ENCODE measurements around the gene SNX7. TPM values are rescaled to one million over a fixed set of nuclear protein-coding genes. Genes with fewer than 3 reads are reported as not detected.
A peak's percentile ranks its signal among the peaks of the same experiment; 100 is the strongest.

SNX7 gene
- total RNA-seq, 2 donors from 2014 or later = 8.6 to 16.1 TPM

- H3K9me3 ChIP-seq = no peaks in the 10 kb centered on the region
- TF ChIP-seq POLR2A (IDR thresholded peaks at IDR 0.05) (no peak), CTCF (IDR thresholded peaks at IDR 0.05) (no peak)
- no peaks in the 10 kb centered on the region for H3K27me3 ChIP-seq
- no peak overlapping the region for H3K4me3 ChIP-seq
- WGBS, 2 donors = 95 to 96% methylated on average over 5 of the region's 5 CpGs
- ATAC-seq (no peak), DNase-seq (no peak)
- H3K36me3 ChIP-seq (replicated peaks in 1 of 2; ENCODE audit: insufficient read depth in 1 of 2, low read depth in 2 of 2) = no peaks in the 10 kb centered on the region
- intact Hi-C loops (cut with DNase I) = no loop called here
- H3K4me1 ChIP-seq = no peaks in the 10 kb centered on the region
- no peak overlapping the region for H3K27ac ChIP-seq
These were observed 13.8 kb downstream of the SNX7 start for GRCh38 chr1:98675282-98675681.

- no peak overlapping the region for H3K27ac ChIP-seq
- H3K4me1 ChIP-seq = no peaks in the 10 kb centered on the region
- H3K36me3 ChIP-seq (replicated peaks in 1 of 2; ENCODE audit: insufficient read depth in 1 of 2, low read depth in 2 of 2) = no peaks in the 10 kb centered on the region
- ATAC-seq (peak; percentile 71), DNase-seq (peak in 1 of 4 donors; percentile 39)
- no peak overlapping the region for H3K4me3 ChIP-seq
- 53 to 57% methylated on average over 4 of the region's 4 CpGs for WGBS, 2 donors
- intact Hi-C loops (cut with DNase I) = no loop called here
- TF ChIP-seq CTCF (IDR thresholded peaks at IDR 0.05) = no peak
- no peak for TF ChIP-seq POLR2A (IDR thresholded peaks at IDR 0.05)
- H3K27me3 ChIP-seq = no peaks in the 10 kb centered on the region
- H3K9me3 ChIP-seq = no peaks in the 10 kb centered on the region
These were observed 15.8 kb downstream of the SNX7 start for GRCh38 chr1:98677288-98677687.

GRCh38 chr1:98681812-98682211 is 20.3 kb downstream of the SNX7 start:
- no peak overlapping the region for H3K4me3 ChIP-seq
- no peaks in the 10 kb centered on the region for H3K27me3 ChIP-seq
- WGBS, 2 donors = 95% methylated on average over 3 of the region's 3 CpGs
- intact Hi-C loops (cut with DNase I) = no loop called here
- H3K27ac ChIP-seq = no peak overlapping the region
- no peaks in the 10 kb centered on the region for H3K9me3 ChIP-seq
- no peak for TF ChIP-seq CTCF (IDR thresholded peaks at IDR 0.05)
- TF ChIP-seq POLR2A (IDR thresholded peaks at IDR 0.05) = no peak
- no peaks in the 10 kb centered on the region for H3K4me1 ChIP-seq
- DNase-seq (no peak), ATAC-seq (no peak)
- H3K36me3 ChIP-seq (replicated peaks in 1 of 2; ENCODE audit: insufficient read depth in 1 of 2, low read depth in 2 of 2) = peaks cover 0 to 4% of the 10 kb centered on the region in 2 donors

- H3K4me3 ChIP-seq = no peak overlapping the region
- H3K9me3 ChIP-seq = no peaks in the 10 kb centered on the region
- intact Hi-C loops (cut with DNase I) = no loop called here
- ATAC-seq (no peak), DNase-seq (no peak)
- 91 to 95% methylated on average over 2 of the region's 2 CpGs for WGBS, 2 donors
- H3K27ac ChIP-seq = no peak overlapping the region
- peaks cover 0 to 4% of the 10 kb centered on the region in 2 donors for H3K36me3 ChIP-seq (replicated peaks in 1 of 2; ENCODE audit: insufficient read depth in 1 of 2, low read depth in 2 of 2)
- no peaks in the 10 kb centered on the region for H3K4me1 ChIP-seq
- H3K27me3 ChIP-seq = no peaks in the 10 kb centered on the region
- TF ChIP-seq POLR2A (IDR thresholded peaks at IDR 0.05) (no peak), CTCF (IDR thresholded peaks at IDR 0.05) (no peak)
These were observed 26.7 kb downstream of the SNX7 start for GRCh38 chr1:98688110-98688739.

- Histone ChIP-seq H3K36me3 (replicated peaks in 1 of 2; ENCODE audit: insufficient read depth in 1 of 2, low read depth in 2 of 2) (peaks cover 0 to 4% of the 10 kb centered on the region in 2 donors), H3K4me3 (no peak overlapping the region), H3K9me3 (no peaks in the 10 kb centered on the region), H3K4me1 (no peaks in the 10 kb centered on the region), H3K27ac (no peak overlapping the region), H3K27me3 (no peaks in the 10 kb centered on the region)
- TF ChIP-seq CTCF (IDR thresholded peaks at IDR 0.05) = no peak
- TF ChIP-seq POLR2A (IDR thresholded peaks at IDR 0.05) = no peak
- no peak for ATAC-seq
- DNase-seq = no peak
- intact Hi-C loops (cut with DNase I) = no loop called here
These were observed 29.1 kb downstream of the SNX7 start for GRCh38 chr1:98690576-98690975.

Measured in body of pancreas (tissue), 4 donors.